ENCODE measurements around the gene FGF9.

The FGF9 gene

GRCh38 chr13:21719463-21719862 lies 48.6 kb downstream of the FGF9 start:
- no peak for DNase-seq

GRCh38 chr13:21723807-21724505 lies 53.1 kb downstream of the FGF9 start:
- DNase-seq = no peak

GRCh38 chr13:21730186-21730880 lies 59.5 kb downstream of the FGF9 start:
- DNase-seq = no peak

- no peak for DNase-seq
Measured at GRCh38 chr13:21733475-21734263, 62.8 kb downstream of the FGF9 start.

GRCh38 chr13:21734961-21735360 lies 64.1 kb downstream of the FGF9 start:
- no peak for DNase-seq

GRCh38 chr13:21735701-21736401 lies 65.0 kb downstream of the FGF9 start:
- no peak for DNase-seq

GRCh38 chr13:21736926-21737325 lies 66.1 kb downstream of the FGF9 start:
- DNase-seq = no peak

- DNase-seq = no peak
Measured at GRCh38 chr13:21738630-21739029, 67.8 kb downstream of the FGF9 start.

- DNase-seq = no peak
Measured at GRCh38 chr13:21739771-21740170, 68.9 kb downstream of the FGF9 start.

GRCh38 chr13:21741396-21741979 lies 70.6 kb downstream of the FGF9 start:
- DNase-seq = no peak

- DNase-seq = no peak
Measured at GRCh38 chr13:21742096-21742495, 71.2 kb downstream of the FGF9 start.

- no peak for DNase-seq
Measured at GRCh38 chr13:21744149-21744548, 73.3 kb downstream of the FGF9 start.

GRCh38 chr13:21745307-21745706 lies 74.4 kb downstream of the FGF9 start:
- DNase-seq = no peak

GRCh38 chr13:21747456-21747855 lies 76.6 kb downstream of the FGF9 start:
- no peak for DNase-seq

GRCh38 chr13:21748166-21748565 lies 77.3 kb downstream of the FGF9 start:
- DNase-seq = no peak

- no peak for DNase-seq
Measured at GRCh38 chr13:21749410-21749809, 78.5 kb downstream of the FGF9 start.

- DNase-seq = no peak
Measured at GRCh38 chr13:21752501-21752900, 81.6 kb downstream of the FGF9 start.

GRCh38 chr13:21753117-21753729 lies 82.3 kb downstream of the FGF9 start:
- no peak for DNase-seq

Measured in NCI-H2227 treated with DMSO at 0.1 percent for 48 hours (cell line).